Measurements from ENCODE around the gene CABCOCO1.

- TF ChIP-seq MAFG (tag; conservative IDR thresholded peaks at IDR 0.05) (no peak), CTCF (IDR thresholded peaks at IDR 0.05 in 2 of 3, conservative IDR thresholded peaks at IDR 0.05 in 1 of 3; ENCODE audit: insufficient read depth in 2 of 3, low read depth in 1 of 3, low read length in 3 of 3) (no peak), PHF8 (IDR thresholded peaks at IDR 0.05; ENCODE audit: borderline replicate concordance, low read length) (no peak), CEBPB (tag; IDR thresholded peaks at IDR 0.05) (no peak), MAX (CRISPR knock-in tag; IDR thresholded peaks at IDR 0.05) (no peak), ZNF274 (IDR thresholded peaks at IDR 0.05; ENCODE audit: borderline replicate concordance, low read depth, low read length) (no peak), HDAC6 (IDR thresholded peaks at IDR 0.05; ENCODE audit: low read depth, low read length) (no peak), ZNF124 (CRISPR knock-in tag; IDR thresholded peaks at IDR 0.05) (no peak), MYC (IDR thresholded peaks at IDR 0.05; ENCODE audit: low read depth, low read length) (no peak), MYC (CRISPR knock-in tag; IDR thresholded peaks at IDR 0.05; ENCODE audit: borderline replicate concordance, low read depth) (no peak), ZNF785 (CRISPR knock-in tag; IDR thresholded peaks at IDR 0.05) (no peak), EP300 (IDR thresholded peaks at IDR 0.05; ENCODE audit: low read length) (no peak), TARDBP (IDR thresholded peaks at IDR 0.05) (no peak)
- TF ChIP-seq, protein P1, sequence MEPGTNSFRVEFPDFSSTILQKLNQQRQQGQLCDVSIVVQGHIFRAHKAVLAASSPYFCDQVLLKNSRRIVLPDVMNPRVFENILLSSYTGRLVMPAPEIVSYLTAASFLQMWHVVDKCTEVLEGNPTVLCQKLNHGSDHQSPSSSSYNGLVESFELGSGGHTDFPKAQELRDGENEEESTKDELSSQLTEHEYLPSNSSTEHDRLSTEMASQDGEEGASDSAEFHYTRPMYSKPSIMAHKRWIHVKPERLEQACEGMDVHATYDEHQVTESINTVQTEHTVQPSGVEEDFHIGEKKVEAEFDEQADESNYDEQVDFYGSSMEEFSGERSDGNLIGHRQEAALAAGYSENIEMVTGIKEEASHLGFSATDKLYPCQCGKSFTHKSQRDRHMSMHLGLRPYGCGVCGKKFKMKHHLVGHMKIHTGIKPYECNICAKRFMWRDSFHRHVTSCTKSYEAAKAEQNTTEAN (CRISPR knock-in tag; IDR thresholded peaks at IDR 0.05): no peak
Observed at GRCh38 chr10:61628875-61629513, 33.7 kb upstream of the CABCOCO1 start.

Measured in K562 (cell line).